ENCODE measurements around the gene IFI6. TPM values are rescaled to one million over a fixed set of nuclear protein-coding genes. Genes with fewer than 3 reads are reported as not detected.

The IFI6 gene

GRCh38 chr1:27617420-27617819 lies 54.6 kb downstream of the IFI6 start:
- DNase-seq = no peak
- H3K18ac ChIP-seq (ENCODE audit: low read depth in 1 of 2, low read length in 2 of 2) = no peak overlapping the region
- H3K14ac ChIP-seq (ENCODE audit: low read length in 2 of 2) = no peak overlapping the region
- H2BK12ac ChIP-seq (ENCODE audit: low read length in 2 of 2) = no peak overlapping the region
- no peak overlapping the region for H4K8ac ChIP-seq (ENCODE audit: low read length)
- H3K4me1 ChIP-seq (ENCODE audit: control insufficient read depth, insufficient read depth, low read depth, low read length) = peaks cover 5% of the 10 kb centered on the region
- no peak overlapping the region for H3K4me3 ChIP-seq (ENCODE audit: insufficient read depth in 1 of 2, low read depth in 1 of 2, low read length in 2 of 2)
- no peak overlapping the region for H3K27ac ChIP-seq (ENCODE audit: low read length, poor library complexity, severe bottlenecking)
- peaks cover 33 to 34% of the 10 kb centered on the region in 2 experiments for H3K27me3 ChIP-seq (ENCODE audit: control insufficient read depth in 1 of 2, insufficient read depth in 1 of 2, low read length in 2 of 2)
- H2BK5ac ChIP-seq (ENCODE audit: low read depth, low read length, poor library complexity, severe bottlenecking) = no peak overlapping the region
- no peaks in the 10 kb centered on the region for H3K9me3 ChIP-seq (ENCODE audit: control insufficient read depth, low read length)
- H3K4me2 ChIP-seq (ENCODE audit: low read length, poor library complexity, severe bottlenecking) = no peak overlapping the region
- no peaks in the 10 kb centered on the region for H3K36me3 ChIP-seq (ENCODE audit: control insufficient read depth in 1 of 2, insufficient read depth in 2 of 2, low read depth in 1 of 2, low read length in 2 of 2)
- H2AK5ac ChIP-seq (ENCODE audit: low read length, severe bottlenecking) = no peak overlapping the region
- H2AFZ ChIP-seq (ENCODE audit: low read depth, low read length) = no peak overlapping the region
- no peak overlapping the region for H2BK120ac ChIP-seq (ENCODE audit: low read depth, low read length)
- no peak overlapping the region for H3K9ac ChIP-seq (ENCODE audit: low read length)
- no peak overlapping the region for H3K23ac ChIP-seq (ENCODE audit: low read length in 2 of 2)
- H3K79me1 ChIP-seq (replicated peaks; ENCODE audit: low read length, poor library complexity, severe bottlenecking) = no peaks in the 10 kb centered on the region
- H3K4ac ChIP-seq (ENCODE audit: low read depth in 1 of 2, low read length in 2 of 2) = no peak overlapping the region
- no peak overlapping the region for H4K91ac ChIP-seq (ENCODE audit: low read length)
- H2BK15ac ChIP-seq (ENCODE audit: low read depth, poor library complexity, severe bottlenecking) = no peak overlapping the region
- 100% methylated on average over 1 of the region's 2 CpGs for WGBS

GRCh38 chr1:27616441-27616840 lies 55.6 kb downstream of the IFI6 start:
- 93% methylated on average over 2 of the region's 2 CpGs for WGBS

More at GRCh38 chr1:27616441-27616840, 55.6 kb downstream of the IFI6 start:
- H3K18ac ChIP-seq (ENCODE audit: low read depth in 1 of 2, low read length in 2 of 2) = no peak overlapping the region
- H3K4ac ChIP-seq (ENCODE audit: low read depth in 1 of 2, low read length in 2 of 2) = no peak overlapping the region
- no peak overlapping the region for H2BK120ac ChIP-seq (ENCODE audit: low read depth, low read length)
- no peak overlapping the region for H3K4me3 ChIP-seq (ENCODE audit: insufficient read depth in 1 of 2, low read depth in 1 of 2, low read length in 2 of 2)
- H3K27me3 ChIP-seq (ENCODE audit: control insufficient read depth in 1 of 2, insufficient read depth in 1 of 2, low read length in 2 of 2) = peaks cover 37 to 44% of the 10 kb centered on the region in 2 experiments
- no peak overlapping the region for H2BK12ac ChIP-seq (ENCODE audit: low read length in 2 of 2)
- no peak overlapping the region for H3K14ac ChIP-seq (ENCODE audit: low read length in 2 of 2)
- no peaks in the 10 kb centered on the region for H3K79me1 ChIP-seq (replicated peaks; ENCODE audit: low read length, poor library complexity, severe bottlenecking)
- peaks cover 3% of the 10 kb centered on the region for H3K4me1 ChIP-seq (ENCODE audit: control insufficient read depth, insufficient read depth, low read depth, low read length)
- no peak overlapping the region for H3K27ac ChIP-seq (ENCODE audit: low read length, poor library complexity, severe bottlenecking)
- no peaks in the 10 kb centered on the region for H3K36me3 ChIP-seq (ENCODE audit: control insufficient read depth in 1 of 2, insufficient read depth in 2 of 2, low read depth in 1 of 2, low read length in 2 of 2)
- DNase-seq = no peak
- H3K23ac ChIP-seq (ENCODE audit: low read length in 2 of 2) = no peak overlapping the region
- H2AK5ac ChIP-seq (ENCODE audit: low read length, severe bottlenecking) = no peak overlapping the region
- no peak overlapping the region for H4K91ac ChIP-seq (ENCODE audit: low read length)
- no peak overlapping the region for H4K8ac ChIP-seq (ENCODE audit: low read length)
- no peak overlapping the region for H3K9ac ChIP-seq (ENCODE audit: low read length)
- H2AFZ ChIP-seq (ENCODE audit: low read depth, low read length) = no peak overlapping the region
- no peaks in the 10 kb centered on the region for H3K9me3 ChIP-seq (ENCODE audit: control insufficient read depth, low read length)
- H2BK5ac ChIP-seq (ENCODE audit: low read depth, low read length, poor library complexity, severe bottlenecking) = no peak overlapping the region
- H3K4me2 ChIP-seq (ENCODE audit: low read length, poor library complexity, severe bottlenecking) = no peak overlapping the region
- no peak overlapping the region for H2BK15ac ChIP-seq (ENCODE audit: low read depth, poor library complexity, severe bottlenecking)

Small RNA genes within 50 kb of the gene (small RNA-seq; reads per million reads assigned to genes)
- not detected for gene AL031729.1 (ENCODE audit: low read depth)
- not detected for gene RNU6-424P (ENCODE audit: low read depth)
- gene RNU6-949P (ENCODE audit: low read depth) = not detected

Measured in mesenchymal stem cell (in vitro differentiated cells and primary cell).